BLaER1 treated with 17β-estradiol and CSF1 and Interleukin-3, amounts not matched to agents 10 nM and 100 nM (cell line): ENCODE measurements around the gene CSNK2B.

Source experiments
- H3K27ac ChIP-seq, 11 experiments: shearing (Covaris generic); formaldehyde crosslinking; 2 replicates each; pipeline ENCODE4 v1.8.1; 2022
- H3K27me3 ChIP-seq, 11 experiments: shearing (Covaris generic); formaldehyde crosslinking; 2 replicates each; pipeline ENCODE4 v1.8.1; 2022
- H3K36me3 ChIP-seq, 11 experiments: shearing (Covaris generic); formaldehyde crosslinking; 2 replicates each; pipeline ENCODE4 v1.8.1; 2022
- H3K4me1 ChIP-seq, 10 experiments: shearing (Covaris generic); formaldehyde crosslinking; 2 replicates each; pipeline ENCODE4 v1.8.1; 2022
- H3K4me2 ChIP-seq, 11 experiments: shearing (Covaris generic); formaldehyde crosslinking; 2 replicates each; pipeline ENCODE4 v1.8.1; 2022
- H3K4me3 ChIP-seq, 10 experiments: shearing (Covaris generic); formaldehyde crosslinking; 2 replicates each; pipeline ENCODE4 v1.8.1; 2022
- H3K9ac ChIP-seq, 11 experiments: shearing (Covaris generic); formaldehyde crosslinking; 2 replicates each; pipeline ENCODE4 v1.8.1; 2022
- H3K9me3 ChIP-seq, 11 experiments: shearing (Covaris generic); formaldehyde crosslinking; replicated peaks in 1 of 11; 2 replicates each; pipeline ENCODE4 v1.8.1; 2022
- H4K20me1 ChIP-seq, 11 experiments: shearing (Covaris generic); formaldehyde crosslinking; 2 replicates each; pipeline ENCODE4 v1.8.1; 2022
- Cebpa-rat ChIP-seq, 11 experiments: shearing (Covaris generic); IDR thresholded peaks; 2 replicates each; pipeline ENCODE4 v1.8.1; 2022

CSNK2B gene

DNA sequence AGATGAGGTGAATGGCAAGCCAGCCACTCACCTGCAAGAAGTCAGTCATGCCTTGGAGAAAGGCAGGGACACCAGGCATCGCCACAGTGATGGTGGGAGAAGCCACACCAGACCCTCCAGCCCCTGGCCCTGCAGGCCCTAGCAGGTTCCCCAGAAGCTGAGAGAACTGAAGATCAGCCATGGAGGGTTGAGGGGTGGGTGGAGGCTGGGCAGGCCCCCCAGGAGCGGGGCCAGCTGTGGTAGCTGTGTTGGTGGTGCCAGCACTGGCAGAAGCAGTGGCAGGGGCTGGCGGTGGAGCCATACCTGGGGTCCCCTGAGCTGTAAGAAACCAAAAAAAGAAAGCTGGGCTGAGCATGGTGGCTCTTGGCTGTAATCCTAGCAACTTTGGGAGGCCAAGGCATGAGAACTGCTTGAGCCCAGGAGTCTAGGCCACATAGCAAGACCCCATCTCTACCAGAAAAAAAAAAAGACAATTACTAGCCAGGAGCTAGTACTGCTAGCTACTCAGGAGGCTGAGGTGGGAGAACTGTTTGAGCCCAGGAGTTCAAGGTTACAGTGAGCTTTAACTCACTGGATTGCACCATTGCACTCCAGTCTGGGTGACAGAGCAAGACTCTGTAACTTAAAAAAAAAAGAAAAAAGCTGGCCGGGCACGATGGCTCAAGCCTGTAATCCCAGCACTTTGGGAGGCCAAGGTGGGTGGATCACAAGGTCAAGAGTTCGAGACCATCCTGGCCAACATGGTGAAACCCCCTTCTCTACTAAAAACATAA, 22.9 kb upstream of the CSNK2B start:
- H3K36me3 ChIP-seq: peaks cover 95 to 100% (median 98%) of the 10 kb centered on the region in 11 experiments
- H3K4me2 ChIP-seq: no peak overlapping the region
- no peak overlapping the region for H3K27ac ChIP-seq
- H3K9ac ChIP-seq: peak overlapping the region in 5 of 11 experiments; percentile 14 to 33 (median 22); a peak in 4 of 22 replicates
- H3K4me3 ChIP-seq: no peak overlapping the region
- no peak for TF ChIP-seq Cebpa-rat (IDR thresholded peaks at IDR 0.05)
- no peaks in the 10 kb centered on the region for H3K9me3 ChIP-seq
- no peaks in the 10 kb centered on the region for H3K27me3 ChIP-seq
- H3K4me1 ChIP-seq: peaks cover 0 to 23% (median 12%) of the 10 kb centered on the region in 10 experiments; a peak in 11 of 20 replicates
- peaks cover 17 to 80% (median 65%) of the 10 kb centered on the region in 11 experiments; a peak in 21 of 22 replicates for H4K20me1 ChIP-seq

- Histone ChIP-seq H3K36me3 (peaks cover 96 to 100% (median 98%) of the 10 kb centered on the region in 11 experiments), H3K4me3 (no peak overlapping the region), H3K4me1 (peaks cover 0 to 19% (median 12%) of the 10 kb centered on the region in 10 experiments; a peak in 11 of 20 replicates), H3K4me2 (no peak overlapping the region), H3K27ac (no peak overlapping the region), H4K20me1 (peaks cover 14 to 76% (median 63%) of the 10 kb centered on the region in 11 experiments; a peak in 21 of 22 replicates), H3K9ac (0 out of 22 replicates have a peak overlapping the region, but pooled peaks of 1 of the 11 experiments have one; percentile 8), H3K27me3 (no peaks in the 10 kb centered on the region), H3K9me3 (no peaks in the 10 kb centered on the region)
- no peak for TF ChIP-seq Cebpa-rat (IDR thresholded peaks at IDR 0.05)
These were observed 21.9 kb upstream of the CSNK2B start for GRCh38 chr6:31643818-31644454.

DNA sequence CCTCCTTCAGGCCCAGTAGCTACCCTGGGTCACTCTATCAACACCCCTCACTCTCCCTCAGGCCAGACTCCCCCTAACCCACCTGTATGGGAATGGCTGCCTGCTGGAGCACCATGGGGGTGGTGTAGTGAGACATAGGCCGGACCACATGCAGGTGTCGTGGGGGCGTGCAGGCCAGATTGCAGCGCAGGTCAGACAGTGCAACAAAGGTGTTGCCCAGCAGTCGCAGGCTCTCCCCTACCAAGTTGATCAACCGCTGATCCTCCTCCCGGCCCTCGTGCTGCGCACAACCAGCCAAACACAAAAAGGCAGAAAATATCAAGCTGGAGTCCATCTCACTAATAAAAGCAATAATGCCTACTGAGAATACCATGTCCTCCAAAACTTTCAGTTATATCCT, 20.6 kb upstream of the CSNK2B start:
- peaks cover under 1 to 75% (median 59%) of the 10 kb centered on the region in 11 experiments; a peak in 20 of 22 replicates for H4K20me1 ChIP-seq
- TF ChIP-seq Cebpa-rat (IDR thresholded peaks at IDR 0.05): no peak
- H3K9me3 ChIP-seq: no peaks in the 10 kb centered on the region
- H3K4me1 ChIP-seq: peaks cover under 1 to 16% (median 3%) of the 10 kb centered on the region in 10 experiments; a peak in 16 of 20 replicates
- H3K4me2 ChIP-seq: no peak overlapping the region
- peaks cover 95 to 100% (median 98%) of the 10 kb centered on the region in 11 experiments for H3K36me3 ChIP-seq
- no peak overlapping the region for H3K27ac ChIP-seq
- no peak overlapping the region for H3K9ac ChIP-seq
- H3K27me3 ChIP-seq: no peaks in the 10 kb centered on the region
- no peak overlapping the region for H3K4me3 ChIP-seq

- H3K36me3 ChIP-seq: peaks cover 46 to 69% (median 49%) of the 10 kb centered on the region in 11 experiments
These were observed 14.2 kb upstream of the CSNK2B start for GRCh38 chr6:31651602-31652191.

GRCh38 chr6:31652925-31653724, 12.8 kb upstream of the CSNK2B start:
- H3K4me3 ChIP-seq: peak overlapping the region; percentile 63 to 80 (median 74)
- H3K36me3 ChIP-seq: peaks cover 36 to 69% (median 48%) of the 10 kb centered on the region in 11 experiments
- peaks cover 39 to 71% (median 45%) of the 10 kb centered on the region in 10 experiments for H3K4me1 ChIP-seq
- no peaks in the 10 kb centered on the region for H3K27me3 ChIP-seq
- H3K4me2 ChIP-seq: peak overlapping the region; percentile 84 to 99 (median 97)
- no peaks in the 10 kb centered on the region for H3K9me3 ChIP-seq
- H3K9ac ChIP-seq: peak overlapping the region; percentile 85 to 96 (median 94)
- H3K27ac ChIP-seq: peak overlapping the region; percentile 91 to 98 (median 96)
- peaks cover 12 to 40% (median 29%) of the 10 kb centered on the region in 11 experiments; a peak in 18 of 22 replicates for H4K20me1 ChIP-seq
- no peak for TF ChIP-seq Cebpa-rat (IDR thresholded peaks at IDR 0.05)

More at GRCh38 chr6:31651602-31652191, 14.2 kb upstream of the CSNK2B start:
- peaks cover 27 to 59% (median 34%) of the 10 kb centered on the region in 10 experiments for H3K4me1 ChIP-seq
- peaks cover 0 to 43% (median 22%) of the 10 kb centered on the region in 11 experiments; a peak in 16 of 22 replicates for H4K20me1 ChIP-seq
- no peak for TF ChIP-seq Cebpa-rat (IDR thresholded peaks at IDR 0.05)
- peak overlapping the region; percentile 84 to 99 (median 97) for H3K4me2 ChIP-seq
- H3K9ac ChIP-seq: peak overlapping the region; percentile 85 to 96 (median 94)
- no peaks in the 10 kb centered on the region for H3K9me3 ChIP-seq
- H3K27me3 ChIP-seq: no peaks in the 10 kb centered on the region
- H3K4me3 ChIP-seq: peak overlapping the region; percentile 63 to 80 (median 74)
- H3K27ac ChIP-seq: peak overlapping the region; percentile 91 to 98 (median 96)

GRCh38 chr6:31654574-31655348, 11.1 kb upstream of the CSNK2B start:
- Histone ChIP-seq H3K4me1 (peaks cover 55 to 81% (median 61%) of the 10 kb centered on the region in 10 experiments), H3K27me3 (no peaks in the 10 kb centered on the region)

More at GRCh38 chr6:31654574-31655348, 11.1 kb upstream of the CSNK2B start:
- H4K20me1 ChIP-seq: peaks cover 15 to 41% (median 30%) of the 10 kb centered on the region in 11 experiments; a peak in 17 of 22 replicates
- H3K27ac ChIP-seq: peak overlapping the region in 1 of 11 experiments; percentile 16; a peak in 1 of 22 replicates
- no peak overlapping the region for H3K4me3 ChIP-seq
- peak overlapping the region in 3 of 11 experiments; percentile 15 to 48 (median 39); a peak in 5 of 22 replicates for H3K4me2 ChIP-seq
- H3K9me3 ChIP-seq: no peaks in the 10 kb centered on the region
- H3K36me3 ChIP-seq: peaks cover 22 to 57% (median 34%) of the 10 kb centered on the region in 11 experiments
- H3K9ac ChIP-seq: peak overlapping the region in 2 of 11 experiments; percentile 2 to 28; a peak in 2 of 22 replicates
- no peak for TF ChIP-seq Cebpa-rat (IDR thresholded peaks at IDR 0.05)
